ENCODE results near the gene PRKAB1. TPM values are rescaled to one million over a fixed set of nuclear protein-coding genes. Genes with fewer than 3 reads are reported as not detected.

Gene PRKAB1
- total RNA-seq, 2 experiments from 2014 or later, result 18.6 to 24.2 TPM

DNA sequence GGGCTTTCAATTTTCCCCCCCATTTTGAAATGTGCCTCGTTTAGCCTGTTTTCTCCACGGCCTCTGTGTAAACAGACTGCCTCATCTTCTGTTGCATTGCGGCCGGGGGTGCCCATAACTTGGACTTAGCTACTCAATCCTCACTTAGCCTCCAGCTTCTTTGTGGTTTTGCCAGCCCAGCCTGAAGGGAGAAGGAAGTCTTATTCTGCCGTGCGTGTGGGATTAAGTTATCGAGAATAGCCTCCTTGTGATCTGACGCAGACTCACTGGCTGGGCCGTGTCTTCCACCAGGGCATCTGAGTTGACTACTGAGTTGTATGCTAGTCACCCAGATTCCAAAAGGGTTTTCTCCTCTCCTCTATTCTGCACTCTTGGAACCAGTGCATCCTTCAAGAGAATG lies 8.1 kb downstream of the PRKAB1 start:
- H3K36me3 Mint-ChIP-seq (ENCODE audit: low read depth), result peaks cover 98% of the 10 kb centered on the region
- CTCF ChIA-PET, result no interaction called here
- H3K36me3 ChIP-seq (ENCODE audit: insufficient read depth, low read length), result peaks cover 93% of the 10 kb centered on the region

GRCh38 chr12:119676573-119676972 lies 8.6 kb downstream of the PRKAB1 start:
- no peaks in the 10 kb centered on the region for H3K27me3 Mint-ChIP-seq
- CTCF ChIA-PET, result interaction anchor here (1.4 kb wide), 1 partner anchor 9 kb away, joined by 12 read pairs; the partner anchor contains the start of gene PRKAB1
- H3K4me3 Mint-ChIP-seq, result no peak overlapping the region
- Histone ChIP-seq H3K27me3 (ENCODE audit: control insufficient read depth in 1 of 2, insufficient read depth in 2 of 2, low read length in 2 of 2) (no peaks in the 10 kb centered on the region), H3K9me3 (ENCODE audit: control insufficient read depth in 1 of 2, insufficient read depth in 1 of 2, low read length in 2 of 2) (no peaks in the 10 kb centered on the region), H3K4me3 (ENCODE audit: low read length) (no peak overlapping the region), H3K36me3 (ENCODE audit: insufficient read depth, low read length) (peaks cover 97% of the 10 kb centered on the region), H3K4me1 (ENCODE audit: insufficient read depth, low read length) (peaks cover 15% of the 10 kb centered on the region), H3K27ac (ENCODE audit: low read depth in 1 of 2, low read length in 2 of 2) (no peak overlapping the region)
- intact Hi-C loops (cut with DNase I, micrococcal nuclease), result no loop called here
- H3K36me3 Mint-ChIP-seq (ENCODE audit: low read depth), result peaks cover 94% of the 10 kb centered on the region
- DNase-seq (no peak), ATAC-seq (ENCODE audit: poor library complexity) (no peak)
- no peak overlapping the region for H3K27ac Mint-ChIP-seq
- H3K4me1 Mint-ChIP-seq (ENCODE audit: low read depth), result peaks cover 20% of the 10 kb centered on the region
- H3K9me3 Mint-ChIP-seq, result no peaks in the 10 kb centered on the region
- POLR2A ChIA-PET, result no interaction called here
- TF ChIP-seq, protein P1, sequence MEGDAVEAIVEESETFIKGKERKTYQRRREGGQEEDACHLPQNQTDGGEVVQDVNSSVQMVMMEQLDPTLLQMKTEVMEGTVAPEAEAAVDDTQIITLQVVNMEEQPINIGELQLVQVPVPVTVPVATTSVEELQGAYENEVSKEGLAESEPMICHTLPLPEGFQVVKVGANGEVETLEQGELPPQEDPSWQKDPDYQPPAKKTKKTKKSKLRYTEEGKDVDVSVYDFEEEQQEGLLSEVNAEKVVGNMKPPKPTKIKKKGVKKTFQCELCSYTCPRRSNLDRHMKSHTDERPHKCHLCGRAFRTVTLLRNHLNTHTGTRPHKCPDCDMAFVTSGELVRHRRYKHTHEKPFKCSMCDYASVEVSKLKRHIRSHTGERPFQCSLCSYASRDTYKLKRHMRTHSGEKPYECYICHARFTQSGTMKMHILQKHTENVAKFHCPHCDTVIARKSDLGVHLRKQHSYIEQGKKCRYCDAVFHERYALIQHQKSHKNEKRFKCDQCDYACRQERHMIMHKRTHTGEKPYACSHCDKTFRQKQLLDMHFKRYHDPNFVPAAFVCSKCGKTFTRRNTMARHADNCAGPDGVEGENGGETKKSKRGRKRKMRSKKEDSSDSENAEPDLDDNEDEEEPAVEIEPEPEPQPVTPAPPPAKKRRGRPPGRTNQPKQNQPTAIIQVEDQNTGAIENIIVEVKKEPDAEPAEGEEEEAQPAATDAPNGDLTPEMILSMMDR (IDR thresholded peaks at IDR 0.05), result no peak

More for the DNA sequence above, 8.1 kb downstream of the PRKAB1 start:
- POLR2A ChIA-PET, result no interaction called here
- H3K27ac ChIP-seq (ENCODE audit: low read depth in 1 of 2, low read length in 2 of 2), result no peak overlapping the region
- TF ChIP-seq, protein P1 (IDR thresholded peaks at IDR 0.05), result no peak
- intact Hi-C loops (cut with DNase I, micrococcal nuclease), result no loop called here
- H3K9me3 ChIP-seq (ENCODE audit: control insufficient read depth in 1 of 2, insufficient read depth in 1 of 2, low read length in 2 of 2), result no peaks in the 10 kb centered on the region
- no peaks in the 10 kb centered on the region for H3K27me3 ChIP-seq (ENCODE audit: control insufficient read depth in 1 of 2, insufficient read depth in 2 of 2, low read length in 2 of 2)
- DNase-seq (no peak), ATAC-seq (ENCODE audit: poor library complexity) (no peak)
- Mint-ChIP-seq H3K4me3 (no peak overlapping the region), H3K9me3 (no peaks in the 10 kb centered on the region), H3K4me1 (ENCODE audit: low read depth) (peaks cover 25% of the 10 kb centered on the region), H3K27ac (no peak overlapping the region), H3K27me3 (no peaks in the 10 kb centered on the region)
- peaks cover 15% of the 10 kb centered on the region for H3K4me1 ChIP-seq (ENCODE audit: insufficient read depth, low read length)
- H3K4me3 ChIP-seq (ENCODE audit: low read length), result no peak overlapping the region

DNA sequence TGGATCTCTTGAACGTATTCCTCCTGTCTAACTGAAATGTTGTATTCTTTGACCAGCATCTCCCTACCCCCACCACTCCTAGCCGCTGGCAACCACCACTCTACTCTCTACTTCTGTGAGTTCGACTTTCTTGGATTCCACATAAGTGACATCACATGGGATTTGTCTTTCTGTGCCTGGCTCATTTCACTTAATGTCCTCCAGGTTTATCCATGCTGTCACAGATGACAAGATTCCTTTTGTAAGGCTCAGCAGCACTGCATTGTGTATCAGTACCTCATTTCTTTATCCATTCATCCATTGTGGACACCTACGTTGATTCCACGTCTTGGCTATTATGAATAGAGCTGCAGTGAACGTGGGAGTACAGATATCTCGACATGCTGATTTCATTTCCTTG lies 10.5 kb downstream of the PRKAB1 start:
- DNase-seq, result no peak
- Histone ChIP-seq H3K4me3 (ENCODE audit: low read length) (no peak overlapping the region), H3K36me3 (ENCODE audit: insufficient read depth, low read length) (peaks cover 84% of the 10 kb centered on the region), H3K27ac (ENCODE audit: low read depth in 1 of 2, low read length in 2 of 2) (no peak overlapping the region), H3K9me3 (ENCODE audit: control insufficient read depth in 1 of 2, insufficient read depth in 1 of 2, low read length in 2 of 2) (no peaks in the 10 kb centered on the region), H3K27me3 (ENCODE audit: control insufficient read depth in 1 of 2, insufficient read depth in 2 of 2, low read length in 2 of 2) (no peaks in the 10 kb centered on the region), H3K4me1 (ENCODE audit: insufficient read depth, low read length) (peaks cover 17% of the 10 kb centered on the region)
- Mint-ChIP-seq H3K9me3 (no peaks in the 10 kb centered on the region), H3K27ac (no peak overlapping the region), H3K4me3 (no peak overlapping the region), H3K36me3 (ENCODE audit: low read depth) (peaks cover 83% of the 10 kb centered on the region), H3K27me3 (no peaks in the 10 kb centered on the region), H3K4me1 (ENCODE audit: low read depth) (peaks cover 14% of the 10 kb centered on the region)
- intact Hi-C loops (cut with DNase I, micrococcal nuclease), result no loop called here
- ChIA-PET POLR2A (no interaction called here), CTCF (interaction anchor here (1.1 kb wide), 1 partner anchor 20 kb away, joined by 3 read pairs; no protein-coding TSS in a partner anchor)
- TF ChIP-seq, protein P1 (IDR thresholded peaks at IDR 0.05), result no peak
- no peak for ATAC-seq (ENCODE audit: poor library complexity)

Data from CD4-positive, alpha-beta T cell (primary cell).